ENCODE measurements around the gene BMP4. TPM values are rescaled to one million over a fixed set of nuclear protein-coding genes. Genes with fewer than 3 reads are reported as not detected.

The BMP4 gene
- 6.9 and 7.3 TPM in 2 replicates for total RNA-seq
- long read RNA-seq, transcript BMP4-205 (3 exons, 1,705 nt) = major isoform, 25 of 35 reads
- long read RNA-seq, partial matches to known transcripts = 0 of 35 reads
- long read RNA-seq, other reads (novel, unspliced or antisense) = 3 of 35 reads

DNA sequence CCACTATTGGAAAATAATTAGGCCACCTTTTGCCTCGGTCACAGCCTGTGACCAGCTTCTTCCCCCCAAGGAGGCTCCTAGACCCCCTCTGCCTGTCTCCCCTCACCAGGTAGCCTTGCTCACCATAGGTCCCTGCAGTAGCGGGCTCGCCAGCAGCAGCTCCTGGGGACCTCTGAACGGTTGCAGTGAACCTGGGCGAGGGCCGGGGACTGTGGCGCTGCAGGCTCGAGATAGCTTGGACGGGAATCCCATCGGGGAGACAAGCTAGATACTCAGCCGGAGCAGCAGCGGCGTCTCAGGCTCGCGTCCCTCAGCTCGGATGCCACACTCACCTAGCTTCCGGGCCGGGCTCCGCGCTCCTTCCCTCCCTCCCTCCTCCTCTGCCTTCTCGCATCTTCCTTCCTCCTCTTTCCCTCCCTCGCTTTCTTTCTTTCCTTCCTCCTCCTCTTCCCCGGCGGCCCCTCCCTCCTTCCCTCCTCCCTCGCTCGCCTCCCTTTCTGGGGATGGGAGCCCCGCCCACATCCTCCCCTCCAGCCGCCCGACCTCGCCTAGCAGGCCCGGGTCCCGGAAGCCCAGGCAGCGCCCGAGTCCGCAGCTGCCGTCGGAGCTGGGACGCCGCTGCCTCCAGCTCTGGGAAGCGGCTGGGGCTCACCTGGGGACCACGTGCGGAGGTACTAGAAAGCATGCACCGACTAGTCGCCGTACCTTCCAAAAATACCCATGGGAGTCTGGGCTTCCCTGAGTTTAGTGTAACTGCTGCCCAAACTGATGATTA is at the start of gene BMP4:
Gene BMP4, minus strand, starts transcription at position 399 of the 775 bp plus-strand sequence. CDS start 4,603 bp downstream, outside the sequence.
- peaks cover 4% of the 10 kb centered on the region for H3K36me3 Mint-ChIP-seq (ENCODE audit: unreplicated experiment)
- H3K9me3 Mint-ChIP-seq (ENCODE audit: unreplicated experiment) = no peaks in the 10 kb centered on the region
- H3K27ac Mint-ChIP-seq (ENCODE audit: unreplicated experiment) = no peak within 1 kb of the TSS
- H3K4me3 Mint-ChIP-seq (ENCODE audit: unreplicated experiment) = peak within 1 kb of the TSS; percentile 95
- H3K4me1 Mint-ChIP-seq (ENCODE audit: unreplicated experiment) = peaks cover 38% of the 10 kb centered on the region
- peaks cover 34% of the 10 kb centered on the region for H3K27me3 Mint-ChIP-seq (ENCODE audit: unreplicated experiment)
- no peak for DNase-seq (ENCODE audit: extremely low spot score, unreplicated experiment)
- TF ChIP-seq, protein P1, sequence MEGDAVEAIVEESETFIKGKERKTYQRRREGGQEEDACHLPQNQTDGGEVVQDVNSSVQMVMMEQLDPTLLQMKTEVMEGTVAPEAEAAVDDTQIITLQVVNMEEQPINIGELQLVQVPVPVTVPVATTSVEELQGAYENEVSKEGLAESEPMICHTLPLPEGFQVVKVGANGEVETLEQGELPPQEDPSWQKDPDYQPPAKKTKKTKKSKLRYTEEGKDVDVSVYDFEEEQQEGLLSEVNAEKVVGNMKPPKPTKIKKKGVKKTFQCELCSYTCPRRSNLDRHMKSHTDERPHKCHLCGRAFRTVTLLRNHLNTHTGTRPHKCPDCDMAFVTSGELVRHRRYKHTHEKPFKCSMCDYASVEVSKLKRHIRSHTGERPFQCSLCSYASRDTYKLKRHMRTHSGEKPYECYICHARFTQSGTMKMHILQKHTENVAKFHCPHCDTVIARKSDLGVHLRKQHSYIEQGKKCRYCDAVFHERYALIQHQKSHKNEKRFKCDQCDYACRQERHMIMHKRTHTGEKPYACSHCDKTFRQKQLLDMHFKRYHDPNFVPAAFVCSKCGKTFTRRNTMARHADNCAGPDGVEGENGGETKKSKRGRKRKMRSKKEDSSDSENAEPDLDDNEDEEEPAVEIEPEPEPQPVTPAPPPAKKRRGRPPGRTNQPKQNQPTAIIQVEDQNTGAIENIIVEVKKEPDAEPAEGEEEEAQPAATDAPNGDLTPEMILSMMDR (IDR thresholded peaks at IDR 0.05) = no peak

DNA sequence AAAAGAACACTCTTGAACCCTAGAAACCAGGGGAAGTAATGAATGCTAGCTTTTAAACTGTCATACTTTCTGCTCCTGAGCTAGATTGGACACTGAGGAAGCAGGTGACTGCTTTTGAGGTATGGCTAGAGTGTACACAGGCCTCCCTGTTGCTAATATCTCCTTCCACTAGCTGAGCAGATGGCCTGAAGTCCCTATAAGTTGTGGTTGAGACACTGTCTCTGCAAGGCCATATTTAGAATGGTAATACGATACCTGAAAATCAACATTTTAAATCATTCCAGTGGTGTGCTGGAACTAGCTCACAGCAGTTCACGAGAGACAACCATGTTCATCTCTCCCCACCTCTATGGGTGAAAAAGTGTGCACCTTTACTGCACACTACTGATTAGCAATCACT is 46.4 kb upstream of the BMP4 start:
- TF ChIP-seq, protein P1 (IDR thresholded peaks at IDR 0.05) = no peak
- Mint-ChIP-seq H3K36me3 (ENCODE audit: unreplicated experiment) (no peaks in the 10 kb centered on the region), H3K27me3 (ENCODE audit: unreplicated experiment) (peaks cover 4% of the 10 kb centered on the region), H3K4me3 (ENCODE audit: unreplicated experiment) (no peak overlapping the region), H3K4me1 (ENCODE audit: unreplicated experiment) (peaks cover 30% of the 10 kb centered on the region), H3K27ac (ENCODE audit: unreplicated experiment) (no peak overlapping the region), H3K9me3 (ENCODE audit: unreplicated experiment) (peaks cover 6% of the 10 kb centered on the region)
- DNase-seq (ENCODE audit: extremely low spot score, unreplicated experiment) = no peak

DNA sequence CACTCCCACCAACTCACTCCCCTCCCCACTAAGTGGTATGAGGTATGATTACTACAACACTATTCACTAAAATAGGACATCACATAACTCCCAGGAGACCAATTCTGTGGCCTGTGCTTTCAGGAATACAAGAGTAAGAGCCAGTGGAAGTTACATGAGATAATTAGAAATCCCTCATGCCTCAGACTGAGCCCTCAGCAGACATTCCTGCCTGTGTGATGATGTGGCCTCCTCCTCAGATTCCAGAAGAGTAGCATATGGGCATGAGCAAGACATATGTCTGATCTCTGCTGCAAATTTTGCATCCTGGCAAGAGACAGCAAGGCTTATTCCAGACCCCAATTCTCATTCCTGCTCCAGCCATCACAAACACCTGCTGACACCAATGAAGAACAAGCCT is 46.0 kb upstream of the BMP4 start:
- DNase-seq (ENCODE audit: extremely low spot score, unreplicated experiment) = no peak
- Mint-ChIP-seq H3K36me3 (ENCODE audit: unreplicated experiment) (no peaks in the 10 kb centered on the region), H3K4me1 (ENCODE audit: unreplicated experiment) (peaks cover 30% of the 10 kb centered on the region), H3K9me3 (ENCODE audit: unreplicated experiment) (peaks cover 6% of the 10 kb centered on the region), H3K27ac (ENCODE audit: unreplicated experiment) (no peak overlapping the region), H3K27me3 (ENCODE audit: unreplicated experiment) (peaks cover 4% of the 10 kb centered on the region), H3K4me3 (ENCODE audit: unreplicated experiment) (no peak overlapping the region)
- TF ChIP-seq, protein P1 (IDR thresholded peaks at IDR 0.05) = no peak

DNA sequence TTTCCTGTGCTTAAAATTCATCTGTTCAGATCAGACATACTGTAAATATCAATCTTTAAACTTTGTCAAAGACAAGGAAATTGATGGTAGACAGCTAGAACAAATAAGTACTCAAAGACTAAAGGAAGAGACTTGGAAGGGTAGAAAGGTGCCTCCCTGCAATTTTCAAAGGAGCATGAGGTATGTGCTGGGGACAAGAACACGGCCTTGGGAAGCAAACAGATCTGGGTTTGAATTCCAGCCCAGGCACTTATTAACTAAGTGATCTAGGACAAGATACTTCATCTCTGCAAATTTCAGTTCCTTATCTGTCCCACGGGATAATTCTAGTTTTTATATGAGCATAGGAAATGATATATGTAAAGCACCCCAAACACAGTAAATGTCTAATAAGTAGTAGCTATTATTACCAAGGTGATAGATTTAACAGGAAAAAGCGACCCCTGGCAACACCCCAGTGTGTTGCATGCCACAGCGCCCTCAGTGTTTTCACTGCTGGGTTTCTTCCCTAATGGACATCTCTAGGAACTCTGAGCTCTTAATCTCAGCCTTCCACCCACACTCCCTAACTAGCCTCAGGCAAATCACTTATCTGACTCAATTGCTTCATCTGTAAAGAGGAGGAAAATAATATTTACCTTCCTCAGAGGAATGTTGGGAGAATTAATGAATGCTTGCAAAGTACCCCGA is 44.7 kb upstream of the BMP4 start:
- Mint-ChIP-seq H3K27me3 (ENCODE audit: unreplicated experiment) (no peaks in the 10 kb centered on the region), H3K4me1 (ENCODE audit: unreplicated experiment) (peaks cover 30% of the 10 kb centered on the region), H3K4me3 (ENCODE audit: unreplicated experiment) (no peak overlapping the region), H3K36me3 (ENCODE audit: unreplicated experiment) (no peaks in the 10 kb centered on the region), H3K27ac (ENCODE audit: unreplicated experiment) (no peak overlapping the region), H3K9me3 (ENCODE audit: unreplicated experiment) (peaks cover 6% of the 10 kb centered on the region)
- DNase-seq (ENCODE audit: extremely low spot score, unreplicated experiment) = no peak
- TF ChIP-seq, protein P1 (IDR thresholded peaks at IDR 0.05) = peak; percentile 11

DNA sequence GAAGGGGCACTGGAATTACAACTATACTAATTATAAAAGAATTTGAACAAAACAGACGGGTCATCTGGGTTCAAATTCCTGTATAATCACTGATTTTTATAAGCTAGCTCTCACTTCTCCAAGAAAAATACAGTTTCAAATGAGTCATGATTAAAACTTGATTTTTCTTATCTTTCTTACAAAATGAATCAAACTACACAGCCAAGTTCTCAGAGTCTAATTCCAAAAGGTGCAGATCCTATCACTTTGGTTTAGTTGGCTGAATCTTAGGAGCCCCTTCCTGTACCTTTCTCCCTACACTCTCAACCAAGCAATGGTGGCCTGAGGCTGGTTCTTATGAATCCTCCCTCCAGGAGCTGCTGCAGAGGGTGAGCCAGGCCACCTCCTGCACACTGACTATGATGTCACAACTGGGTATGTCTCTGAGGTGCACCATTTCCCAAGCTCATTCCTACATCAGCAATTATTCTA is 43.8 kb upstream of the BMP4 start:
- no peak for DNase-seq (ENCODE audit: extremely low spot score, unreplicated experiment)
- H3K36me3 Mint-ChIP-seq (ENCODE audit: unreplicated experiment) = no peaks in the 10 kb centered on the region
- H3K4me3 Mint-ChIP-seq (ENCODE audit: unreplicated experiment) = no peak overlapping the region
- TF ChIP-seq, protein P1 (IDR thresholded peaks at IDR 0.05) = no peak
- H3K9me3 Mint-ChIP-seq (ENCODE audit: unreplicated experiment) = no peaks in the 10 kb centered on the region
- H3K27ac Mint-ChIP-seq (ENCODE audit: unreplicated experiment) = no peak overlapping the region
- peaks cover 30% of the 10 kb centered on the region for H3K4me1 Mint-ChIP-seq (ENCODE audit: unreplicated experiment)
- H3K27me3 Mint-ChIP-seq (ENCODE audit: unreplicated experiment) = no peaks in the 10 kb centered on the region

Data from osteocyte (in vitro differentiated cells).